ENCODE data around the gene SHC1.

SHC1 gene

GRCh38 chr1:155000411-155000725, 29.8 kb upstream of the SHC1 start:
- no peak for TF ChIP-seq CTCF (IDR thresholded peaks at IDR 0.05; ENCODE audit: borderline replicate concordance, extremely low read depth, low read length, poor library complexity, severe bottlenecking)
- TF ChIP-seq EZH2 (IDR thresholded peaks at IDR 0.05; ENCODE audit: borderline replicate concordance, low read depth, low read length, severe bottlenecking) = no peak
- Histone ChIP-seq H3K4me1 (ENCODE audit: insufficient read depth, low read length) (peaks cover 37% of the 10 kb centered on the region), H3K36me3 (ENCODE audit: insufficient read depth, low read length) (no peaks in the 10 kb centered on the region), H3K79me2 (ENCODE audit: insufficient read depth, low read length) (no peaks in the 10 kb centered on the region), H3K4me2 (ENCODE audit: insufficient read depth, low read length) (no peak overlapping the region; the same call in 1 of the 2 replicates), H3K9ac (ENCODE audit: low read depth, low read length) (no peak overlapping the region), H3K9me3 (ENCODE audit: insufficient read depth, low read length, severe bottlenecking) (no peaks in the 10 kb centered on the region), H4K20me1 (ENCODE audit: insufficient read depth, low read length) (peaks cover 68% of the 10 kb centered on the region), H3K4me3 (ENCODE audit: low read depth in 1 of 2, low read length in 2 of 2) (no peak overlapping the region), H3K27me3 (ENCODE audit: insufficient read depth, low read length, poor library complexity) (peaks cover 55% of the 10 kb centered on the region), H3K27ac (ENCODE audit: low read length) (no peak overlapping the region), H2AFZ (ENCODE audit: low read depth, low read length) (no peak overlapping the region)
- DNase-seq (no peak), ATAC-seq (ENCODE audit: insufficient read depth, low read depth) (no peak)

GRCh38 chr1:154999571-155000410, 29.2 kb upstream of the SHC1 start:
- DNase-seq (no peak), ATAC-seq (ENCODE audit: insufficient read depth, low read depth) (no peak)
- no peak overlapping the region for H3K9ac ChIP-seq (ENCODE audit: low read depth, low read length)
- no peak for TF ChIP-seq EZH2 (IDR thresholded peaks at IDR 0.05; ENCODE audit: borderline replicate concordance, low read depth, low read length, severe bottlenecking)
- no peak for TF ChIP-seq CTCF (IDR thresholded peaks at IDR 0.05; ENCODE audit: borderline replicate concordance, extremely low read depth, low read length, poor library complexity, severe bottlenecking)
- H3K9me3 ChIP-seq (ENCODE audit: insufficient read depth, low read length, severe bottlenecking) = no peaks in the 10 kb centered on the region
- H2AFZ ChIP-seq (ENCODE audit: low read depth, low read length) = no peak overlapping the region
- 0 out of 2 replicates have a peak overlapping the region, but pooled peaks have one; percentile 11 for H3K4me2 ChIP-seq (ENCODE audit: insufficient read depth, low read length)
- peaks cover 37% of the 10 kb centered on the region for H3K4me1 ChIP-seq (ENCODE audit: insufficient read depth, low read length)
- no peaks in the 10 kb centered on the region for H3K79me2 ChIP-seq (ENCODE audit: insufficient read depth, low read length)
- H3K27me3 ChIP-seq (ENCODE audit: insufficient read depth, low read length, poor library complexity) = peaks cover 55% of the 10 kb centered on the region
- no peak overlapping the region for H3K27ac ChIP-seq (ENCODE audit: low read length)
- H3K4me3 ChIP-seq (ENCODE audit: low read depth in 1 of 2, low read length in 2 of 2) = no peak overlapping the region
- H3K36me3 ChIP-seq (ENCODE audit: insufficient read depth, low read length) = no peaks in the 10 kb centered on the region
- H4K20me1 ChIP-seq (ENCODE audit: insufficient read depth, low read length) = peaks cover 65% of the 10 kb centered on the region

GRCh38 chr1:154998818-154999570, 28.4 kb upstream of the SHC1 start:
- Histone ChIP-seq H3K4me2 (ENCODE audit: insufficient read depth, low read length) (peak overlapping the region; percentile 51), H3K9ac (ENCODE audit: low read depth, low read length) (no peak overlapping the region), H3K27ac (ENCODE audit: low read length) (no peak overlapping the region), H2AFZ (ENCODE audit: low read depth, low read length) (no peak overlapping the region), H3K27me3 (ENCODE audit: insufficient read depth, low read length, poor library complexity) (peaks cover 55% of the 10 kb centered on the region), H3K79me2 (ENCODE audit: insufficient read depth, low read length) (no peaks in the 10 kb centered on the region), H3K4me3 (ENCODE audit: low read depth in 1 of 2, low read length in 2 of 2) (0 out of 4 replicates have a peak overlapping the region, but pooled peaks of 1 of the 2 experiments have one; percentile 15), H3K36me3 (ENCODE audit: insufficient read depth, low read length) (no peaks in the 10 kb centered on the region), H3K9me3 (ENCODE audit: insufficient read depth, low read length, severe bottlenecking) (no peaks in the 10 kb centered on the region), H3K4me1 (ENCODE audit: insufficient read depth, low read length) (peaks cover 37% of the 10 kb centered on the region), H4K20me1 (ENCODE audit: insufficient read depth, low read length) (peaks cover 67% of the 10 kb centered on the region)
- DNase-seq = peak; percentile 92
- no peak for TF ChIP-seq EZH2 (IDR thresholded peaks at IDR 0.05; ENCODE audit: borderline replicate concordance, low read depth, low read length, severe bottlenecking)
- peak; percentile 96 for TF ChIP-seq CTCF (IDR thresholded peaks at IDR 0.05; ENCODE audit: borderline replicate concordance, extremely low read depth, low read length, poor library complexity, severe bottlenecking)
- peak; percentile 84 for ATAC-seq (ENCODE audit: insufficient read depth, low read depth)

All from DND-41 (cell line).